Fibroblast of lung (primary cell): ENCODE data around the gene TBC1D14. TPM values are rescaled to one million over a fixed set of nuclear protein-coding genes. Genes with fewer than 3 reads are reported as not detected.
A peak's percentile ranks its signal among the peaks of the same experiment; 100 is the strongest.

Experiments used
- DNase-seq, 2 donors: peaks; one replicate each; pipeline versions ENCODE4 v3.0.0 to v3.0.0-alpha.2; 2010; ENCODE audit warnings: low read depth in 2 of 2
- H2AFZ ChIP-seq: 2 replicates; pipeline ENCODE4 v1.5.1; 2012; ENCODE audit warnings: low read length, control low read depth, inconsistent platforms
- H3K27ac ChIP-seq: 2 replicates; pipeline ENCODE4 v1.5.1; 2011; ENCODE audit warnings: low read length, control low read depth; ENCODE audit not compliant: insufficient read depth
- H3K27me3 ChIP-seq: 2 replicates; pipeline ENCODE4 v1.5.1; 2011; ENCODE audit warnings: mild to moderate bottlenecking, low read length; ENCODE audit not compliant: control insufficient read depth, insufficient read depth
- H3K36me3 ChIP-seq: 2 replicates; pipeline ENCODE4 v1.5.1; 2011; ENCODE audit warnings: low read length; ENCODE audit not compliant: control insufficient read depth, insufficient read depth
- H3K4me1 ChIP-seq: 2 replicates; pipeline ENCODE4 v1.5.1; 2011; ENCODE audit warnings: low read length; ENCODE audit not compliant: control insufficient read depth, insufficient read depth; ENCODE audit errors: extremely low read depth
- H3K4me2 ChIP-seq: 2 replicates; pipeline ENCODE4 v1.5.1; 2011; ENCODE audit warnings: low read length, control low read depth; ENCODE audit not compliant: insufficient read depth; ENCODE audit errors: extremely low read depth
- H3K4me3 ChIP-seq, 4 experiments: fragments of 200-600 bp in 1 of 4; sonication (generic) in 1 of 4; replicated peaks in 1 of 4; 2 replicates each; pipeline ENCODE4 v1.5.1; 2011 to 2016; ENCODE audit warnings: low read length in 4 of 4, low read depth in 3 of 4, mild to moderate bottlenecking in 3 of 4, control low read depth in 2 of 4, inconsistent platforms in 1 of 4, mixed read lengths in 1 of 4; ENCODE audit not compliant: insufficient read depth in 1 of 4; ENCODE audit errors: control extremely low read depth in 1 of 4
- H3K79me2 ChIP-seq: 2 replicates; pipeline ENCODE4 v1.5.1; 2012; ENCODE audit warnings: mild to moderate bottlenecking, low read length, inconsistent platforms; ENCODE audit not compliant: control insufficient read depth, insufficient read depth
- H3K9ac ChIP-seq: 2 replicates; pipeline ENCODE4 v1.5.1; 2011; ENCODE audit warnings: mild to moderate bottlenecking, low read length, control low read depth; ENCODE audit not compliant: insufficient read depth
- H3K9me3 ChIP-seq: 2 replicates; pipeline ENCODE4 v1.5.1; 2012; ENCODE audit warnings: low read depth, low read length; ENCODE audit not compliant: control insufficient read depth, insufficient read depth
- H4K20me1 ChIP-seq: 2 replicates; pipeline ENCODE4 v1.5.1; 2011; ENCODE audit warnings: low read length; ENCODE audit not compliant: control insufficient read depth, insufficient read depth; ENCODE audit errors: extremely low read depth
- CTCF ChIP-seq, 2 donors: IDR thresholded peaks in 1 of 2; conservative IDR thresholded peaks in 1 of 2; 1 replicate in 1 of 2; 2 replicates in 1 of 2; pipeline ENCODE4 v1.5.1; 2011 to 2012; ENCODE audit warnings: low read length in 2 of 2, control low read depth in 1 of 2, inconsistent platforms in 1 of 2, low read depth in 1 of 2, mild to moderate bottlenecking in 1 of 2
- EZH2 ChIP-seq: IDR thresholded peaks from 2 replicates; pipeline ENCODE4 v1.5.1; 2012; ENCODE audit warnings: low read length, control low read depth, mild to moderate bottlenecking; ENCODE audit errors: missing control alignments
- polyA plus RNA-seq, 2 donors: library from polyadenylated mRNA; depleted of rRNA in 1 of 2; stranded (reverse) in 1 of 2; unstranded in 1 of 2; fragments of >200 nt; gene quantifications; 2 replicates each; pipeline ENCODE4 v1.2.1, GENCODE V29; 2011 to 2012; ENCODE audit warnings: missing spikeins in 1 of 2
- total RNA-seq: library from RNA; depleted of rRNA; stranded (reverse); fragments of >200 nt; gene quantifications from 2 replicates; pipeline ENCODE4 v1.2.1, GENCODE V29; 2014

Gene TBC1D14
- total and polyA plus RNA-seq, 2 donors (not counting 1 experiment from before 2014, with no cell fraction given) = 26.9 to 37.7 TPM

GRCh38 chr4:7042503-7043283 is 133.1 kb downstream of the TBC1D14 start:
- Histone ChIP-seq H3K4me2 (peak overlapping the region; percentile 93), H3K4me1 (peaks cover 12% of the 10 kb centered on the region), H4K20me1 (no peaks in the 10 kb centered on the region), H3K27me3 (no peaks in the 10 kb centered on the region), H3K79me2 (peaks cover 41% of the 10 kb centered on the region), H3K9me3 (no peaks in the 10 kb centered on the region), H2AFZ (peak overlapping the region; percentile 92), H3K9ac (peak overlapping the region; percentile 85), H3K27ac (peak overlapping the region; percentile 90), H3K4me3 (peak overlapping the region; percentile 60 to 91 (median 73)), H3K36me3 (no peaks in the 10 kb centered on the region)
- DNase-seq = peak; percentile 97
- TF ChIP-seq EZH2 (no peak), CTCF (conservative IDR thresholded peaks at IDR 0.05 in 1 of 2, IDR thresholded peaks at IDR 0.05 in 1 of 2; ENCODE audit: low read depth in 1 of 2, low read length in 2 of 2) (peak in 1 of 2 donors; percentile 5)

GRCh38 chr4:7043284-7044136 is 133.9 kb downstream of the TBC1D14 start, which contains the start of gene TADA2B:
Gene TADA2B, plus strand, starts transcription at chr4:7043372. Its CDS starts 208 bp downstream, at chr4:7043580.
- Histone ChIP-seq H3K27me3 (no peaks in the 10 kb centered on the region), H3K4me2 (peak within 1 kb of the TSS; percentile 93)
- DNase-seq = peak; percentile 46 to 48

More at GRCh38 chr4:7043284-7044136, 133.9 kb downstream of the TBC1D14 start, which contains the start of gene TADA2B:
- H3K27ac ChIP-seq = peak within 1 kb of the TSS; percentile 90
- H3K9ac ChIP-seq = peak within 1 kb of the TSS; percentile 90
- H3K4me3 ChIP-seq = peak within 1 kb of the TSS; percentile 70 to 91 (median 88)
- peak within 1 kb of the TSS; percentile 92 for H2AFZ ChIP-seq
- no peaks in the 10 kb centered on the region for H4K20me1 ChIP-seq
- H3K9me3 ChIP-seq = no peaks in the 10 kb centered on the region
- H3K4me1 ChIP-seq = peaks cover 12% of the 10 kb centered on the region
- TF ChIP-seq EZH2 = no peak
- no peak for TF ChIP-seq CTCF (conservative IDR thresholded peaks at IDR 0.05 in 1 of 2, IDR thresholded peaks at IDR 0.05 in 1 of 2; ENCODE audit: low read depth in 1 of 2, low read length in 2 of 2)
- peaks cover 44% of the 10 kb centered on the region for H3K79me2 ChIP-seq
- H3K36me3 ChIP-seq = no peaks in the 10 kb centered on the region
